H1 (cell line): ENCODE measurements around the gene URAD. TPM values are rescaled to one million over a fixed set of nuclear protein-coding genes. Genes with fewer than 3 reads are reported as not detected.
A peak's percentile ranks its signal among the peaks of the same experiment; 100 is the strongest.

Experiments
- BCL11A ChIP-seq, 2 experiments: IDR thresholded peaks; one replicate each; pipeline ENCODE4 v1.6.1; 2011; ENCODE audit warnings: low read depth in 2 of 2, low read length in 2 of 2, mild to moderate bottlenecking in 2 of 2
- CBX8 ChIP-seq: fragments of 300-800, 300-1000 bp; sonication (generic); IDR thresholded peaks from 2 replicates; pipeline ENCODE4 v1.7.1; 2016; ENCODE audit warnings: low read depth, low read length, borderline replicate concordance
- CEBPB ChIP-seq: IDR thresholded peaks from 2 replicates; pipeline ENCODE4 v1.6.1; 2012; ENCODE audit warnings: low read depth, low read length
- CHD2 ChIP-seq: IDR thresholded peaks from 2 replicates; pipeline ENCODE4 v1.6.1; 2012; ENCODE audit warnings: low read length, improper control_type of control experiment
- EP300 ChIP-seq, 2 experiments: IDR thresholded peaks; 1 replicate in 1 of 2; 2 replicates in 1 of 2; pipeline ENCODE4 v1.6.1; 2011 to 2012; ENCODE audit warnings: low read depth in 2 of 2, low read length in 2 of 2, mild to moderate bottlenecking in 2 of 2, borderline replicate concordance in 1 of 2, inconsistent platforms in 1 of 2, moderate library complexity in 1 of 2
- FOSL1 ChIP-seq: IDR thresholded peaks from 2 replicates; pipeline ENCODE4 v1.6.1; 2011; ENCODE audit warnings: mild to moderate bottlenecking, low read depth, low read length, moderate library complexity; ENCODE audit not compliant: insufficient read depth
- GABPA ChIP-seq: IDR thresholded peaks from 2 replicates; pipeline ENCODE4 v1.6.1; 2011; ENCODE audit warnings: mild to moderate bottlenecking, low read length, moderate library complexity, borderline replicate concordance; ENCODE audit not compliant: insufficient read depth
- HDAC2 ChIP-seq, 2 experiments: fragments of 300-600 bp in 1 of 2; sonication (generic) in 1 of 2; IDR thresholded peaks; 2 replicates each; pipeline ENCODE4 v1.6.1; 2011 to 2012; ENCODE audit warnings: low read depth in 2 of 2, low read length in 2 of 2, mild to moderate bottlenecking in 2 of 2, moderate library complexity in 2 of 2, borderline replicate concordance in 1 of 2, inconsistent platforms in 1 of 2
- HDAC6 ChIP-seq: IDR thresholded peaks from one replicate; pipeline ENCODE4 v1.7.1; 2012; ENCODE audit warnings: low read depth, mild to moderate bottlenecking, inconsistent platforms, low read length, moderate library complexity
- JUN ChIP-seq: IDR thresholded peaks from 2 replicates; pipeline ENCODE4 v1.6.1; 2011; ENCODE audit warnings: low read depth, mild to moderate bottlenecking, improper control_type of control experiment, low read length
- KDM4A ChIP-seq: IDR thresholded peaks from one replicate; pipeline ENCODE4 v1.7.1; 2012; ENCODE audit warnings: low read depth, mild to moderate bottlenecking, moderate library complexity, low read length, inconsistent platforms; ENCODE audit not compliant: severe bottlenecking
- MAX ChIP-seq: IDR thresholded peaks from 2 replicates; pipeline ENCODE4 v1.6.1; 2012; ENCODE audit warnings: inconsistent platforms
- POU5F1 ChIP-seq: IDR thresholded peaks from 2 replicates; pipeline ENCODE4 v1.6.1; 2011; ENCODE audit warnings: low read depth, mild to moderate bottlenecking, low read length, moderate library complexity
- SUZ12 ChIP-seq: fragments of 200-600 bp; sonication (generic); IDR thresholded peaks from 2 replicates; pipeline ENCODE4 v1.6.1; 2012; ENCODE audit warnings: mild to moderate bottlenecking, inconsistent platforms, low read length, moderate library complexity, mixed read lengths
- TAF1 ChIP-seq: IDR thresholded peaks from 2 replicates; pipeline ENCODE4 v1.6.1; 2011; ENCODE audit warnings: mild to moderate bottlenecking, low read depth, low read length
- TAF7 ChIP-seq: optimal IDR thresholded peaks from 2 replicates; pipeline ENCODE3; 2011; ENCODE audit warnings: low read depth, mild to moderate bottlenecking, inconsistent platforms, low read length, moderate library complexity, borderline replicate concordance
- ZNF274 ChIP-seq: IDR thresholded peaks from 2 replicates; pipeline ENCODE4 v1.7.0; 2012; ENCODE audit warnings: low read length, borderline replicate concordance; ENCODE audit errors: extremely low read depth
- polyA plus RNA-seq, 7 experiments: library from polyadenylated mRNA; depleted of rRNA in 3 of 7; stranded (reverse) in 5 of 7; unstranded in 2 of 7; fragments of >200 nt in 5 of 7; fragments of 200-250 nt in 2 of 7; gene quantifications; 1 replicate in 5 of 7; 2 replicates in 1 of 7; 4 replicates in 1 of 7; pipeline versions ENCODE4 v1.2.1 to v1.2.3, GENCODE V29; 2011 to 2013; ENCODE audit warnings: missing spikeins in 2 of 7, mixed read lengths in 2 of 7
- total RNA-seq: library from RNA; stranded (reverse); fragmentation: NEBNext Ultra II Directional; extraction: Animal tissue kit (Norgen Biotek cat#: 25700); gene quantifications from 2 replicates; pipeline ENCODE4 v1.2.1, GENCODE V29; 2021
- TF ChIP-seq, protein P1 (sequence below): IDR thresholded peaks from 2 replicates; pipeline ENCODE4 v1.6.1; 2012; ENCODE audit warnings: inconsistent platforms
- TF ChIP-seq, protein P2 (sequence below), 3 experiments: IDR thresholded peaks; 1 replicate in 2 of 3; 2 replicates in 1 of 3; pipeline versions ENCODE4 v1.5.1 to v1.6.1; 2011; ENCODE audit warnings: low read length in 3 of 3, mild to moderate bottlenecking in 3 of 3, inconsistent platforms in 2 of 3, low read depth in 1 of 3, moderate library complexity in 1 of 3; ENCODE audit not compliant: insufficient read depth in 1 of 3; ENCODE audit errors: control extremely low read depth in 1 of 3

URAD gene
- total and polyA plus RNA-seq, 2 of the 8 experiments (the other 6 are each of a cell fraction or from before 2014, with no cell fraction given) = not detected

DNA sequence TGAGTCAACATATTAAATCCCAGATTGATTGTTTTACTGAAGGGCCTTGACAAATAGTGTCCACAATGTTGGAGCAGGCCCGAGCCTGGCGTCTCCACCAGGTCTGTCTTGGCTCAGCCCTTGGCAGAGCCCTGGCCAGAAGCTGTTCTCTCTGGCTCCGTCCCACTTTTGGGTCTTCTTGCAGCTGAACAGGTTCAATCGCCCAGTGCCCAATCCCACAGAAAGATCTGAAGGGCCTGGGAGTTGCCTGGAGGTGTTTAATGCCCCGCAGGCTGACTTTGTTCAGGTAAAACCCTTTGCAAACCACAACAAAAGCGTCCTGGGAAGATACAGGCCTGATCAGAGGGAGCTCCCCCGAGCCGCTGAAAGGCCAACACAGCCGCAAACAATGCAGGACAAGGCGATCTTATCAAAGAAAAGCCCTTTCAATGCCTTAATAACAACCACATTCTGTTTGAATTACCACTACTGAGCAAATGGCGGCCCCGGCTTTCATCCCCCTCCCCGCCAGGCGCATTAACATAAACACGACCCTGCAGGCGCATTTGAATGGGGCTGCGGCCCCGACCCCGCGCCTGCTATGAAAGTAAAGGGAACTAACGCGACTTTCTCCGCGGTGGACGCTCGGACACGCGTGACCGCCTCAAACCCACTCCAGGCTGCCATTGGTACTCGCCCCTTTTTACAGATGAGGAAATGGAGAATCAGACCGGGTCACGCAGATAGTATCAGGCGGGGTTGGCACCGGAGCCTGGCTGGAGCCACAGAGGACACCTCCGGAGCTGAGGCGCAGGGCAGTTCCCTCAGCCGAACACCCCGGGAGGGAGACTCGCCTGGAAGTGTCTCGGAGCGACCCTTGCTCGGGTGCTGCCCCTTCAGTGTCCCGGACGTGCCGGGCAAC, 22.5 kb downstream of the URAD start (continued):
- TF ChIP-seq FOSL1 (no peak), HDAC2 (IDR thresholded peaks at IDR 0.05; ENCODE audit: borderline replicate concordance in 1 of 2, low read depth in 2 of 2, low read length in 2 of 2) (peak; percentile 58 to 82; a peak in 2 of 4 replicates), JUN (no peak), CBX8 (no peak), GABPA (no peak), SUZ12 (no peak; the same call in 1 of the 2 replicates), CEBPB (no peak), ZNF274 (no peak), TAF7 (no peak), KDM4A (no peak), MAX (no peak), POU5F1 (peak; percentile 82), BCL11A (IDR thresholded peaks at IDR 0.05; ENCODE audit: low read depth in 2 of 2, low read length in 2 of 2) (peak in 1 of 2 experiments; percentile 3), EP300 (IDR thresholded peaks at IDR 0.05; ENCODE audit: borderline replicate concordance in 1 of 2, low read depth in 2 of 2, low read length in 2 of 2) (no peak), CHD2 (no peak), HDAC6 (no peak), TAF1 (no peak)
- TF ChIP-seq, protein P1, sequence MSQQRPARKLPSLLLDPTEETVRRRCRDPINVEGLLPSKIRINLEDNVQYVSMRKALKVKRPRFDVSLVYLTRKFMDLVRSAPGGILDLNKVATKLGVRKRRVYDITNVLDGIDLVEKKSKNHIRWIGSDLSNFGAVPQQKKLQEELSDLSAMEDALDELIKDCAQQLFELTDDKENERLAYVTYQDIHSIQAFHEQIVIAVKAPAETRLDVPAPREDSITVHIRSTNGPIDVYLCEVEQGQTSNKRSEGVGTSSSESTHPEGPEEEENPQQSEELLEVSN = no peak
- TF ChIP-seq, protein P2, sequence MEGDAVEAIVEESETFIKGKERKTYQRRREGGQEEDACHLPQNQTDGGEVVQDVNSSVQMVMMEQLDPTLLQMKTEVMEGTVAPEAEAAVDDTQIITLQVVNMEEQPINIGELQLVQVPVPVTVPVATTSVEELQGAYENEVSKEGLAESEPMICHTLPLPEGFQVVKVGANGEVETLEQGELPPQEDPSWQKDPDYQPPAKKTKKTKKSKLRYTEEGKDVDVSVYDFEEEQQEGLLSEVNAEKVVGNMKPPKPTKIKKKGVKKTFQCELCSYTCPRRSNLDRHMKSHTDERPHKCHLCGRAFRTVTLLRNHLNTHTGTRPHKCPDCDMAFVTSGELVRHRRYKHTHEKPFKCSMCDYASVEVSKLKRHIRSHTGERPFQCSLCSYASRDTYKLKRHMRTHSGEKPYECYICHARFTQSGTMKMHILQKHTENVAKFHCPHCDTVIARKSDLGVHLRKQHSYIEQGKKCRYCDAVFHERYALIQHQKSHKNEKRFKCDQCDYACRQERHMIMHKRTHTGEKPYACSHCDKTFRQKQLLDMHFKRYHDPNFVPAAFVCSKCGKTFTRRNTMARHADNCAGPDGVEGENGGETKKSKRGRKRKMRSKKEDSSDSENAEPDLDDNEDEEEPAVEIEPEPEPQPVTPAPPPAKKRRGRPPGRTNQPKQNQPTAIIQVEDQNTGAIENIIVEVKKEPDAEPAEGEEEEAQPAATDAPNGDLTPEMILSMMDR (IDR thresholded peaks at IDR 0.05; ENCODE audit: control extremely low read depth in 1 of 3, insufficient read depth in 1 of 3, low read depth in 1 of 3, low read length in 3 of 3) = no peak
